Activated naive CD4-positive, alpha-beta T cell treated with anti-CD3 and anti-CD28 coated beads for 36 hours (primary cell): ENCODE results near the gene BTN2A1. TPM values are rescaled to one million over a fixed set of nuclear protein-coding genes. Genes with fewer than 3 reads are reported as not detected.

ENCODE experiments used
- CTCF ChIA-PET: fragments of 350-600 bp; sonication (Branson Sonifier 250); formaldehyde crosslinking; loops from one replicate; lab custom pipeline; 2021; ENCODE audit warnings: antibody characterized with exemption; lab: Charles Lee
- DNase-seq: peaks from one replicate; pipeline ENCODE4 v3.0.0-alpha.2; 2020
- H3K27ac Mint-ChIP-seq: one replicate; pipeline ENCODE4 v1.8.0; 2021; ENCODE audit warnings: mild to moderate bottlenecking, mixed read lengths
- H3K27me3 Mint-ChIP-seq: one replicate; pipeline ENCODE4 v1.8.0; 2021; ENCODE audit warnings: low read depth, mixed read lengths
- H3K36me3 Mint-ChIP-seq: one replicate; pipeline ENCODE4 v1.8.0; 2021; ENCODE audit warnings: low read depth, mixed read lengths
- H3K4me1 Mint-ChIP-seq: one replicate; pipeline ENCODE4 v1.8.0; 2021; ENCODE audit warnings: low read depth, mixed read lengths
- H3K4me3 Mint-ChIP-seq: one replicate; pipeline ENCODE4 v1.8.0; 2021; ENCODE audit warnings: mild to moderate bottlenecking, moderate library complexity, mixed read lengths
- H3K9me3 Mint-ChIP-seq: one replicate; pipeline ENCODE4 v1.8.0; 2021; ENCODE audit warnings: mixed read lengths
- intact Hi-C: fragments of 100-400 bp; cut with micrococcal nuclease; formaldehyde crosslinking; loops from one replicate; pipeline ENCODE4 v1.15.1; 2023
- total RNA-seq, 2 experiments: library from RNA; stranded (reverse); gene quantifications; one replicate each; pipeline ENCODE4 v1.2.3, GENCODE V29; 2021

BTN2A1 gene
- total RNA-seq, 2 experiments from 2014 or later: 16.0 TPM

DNA sequence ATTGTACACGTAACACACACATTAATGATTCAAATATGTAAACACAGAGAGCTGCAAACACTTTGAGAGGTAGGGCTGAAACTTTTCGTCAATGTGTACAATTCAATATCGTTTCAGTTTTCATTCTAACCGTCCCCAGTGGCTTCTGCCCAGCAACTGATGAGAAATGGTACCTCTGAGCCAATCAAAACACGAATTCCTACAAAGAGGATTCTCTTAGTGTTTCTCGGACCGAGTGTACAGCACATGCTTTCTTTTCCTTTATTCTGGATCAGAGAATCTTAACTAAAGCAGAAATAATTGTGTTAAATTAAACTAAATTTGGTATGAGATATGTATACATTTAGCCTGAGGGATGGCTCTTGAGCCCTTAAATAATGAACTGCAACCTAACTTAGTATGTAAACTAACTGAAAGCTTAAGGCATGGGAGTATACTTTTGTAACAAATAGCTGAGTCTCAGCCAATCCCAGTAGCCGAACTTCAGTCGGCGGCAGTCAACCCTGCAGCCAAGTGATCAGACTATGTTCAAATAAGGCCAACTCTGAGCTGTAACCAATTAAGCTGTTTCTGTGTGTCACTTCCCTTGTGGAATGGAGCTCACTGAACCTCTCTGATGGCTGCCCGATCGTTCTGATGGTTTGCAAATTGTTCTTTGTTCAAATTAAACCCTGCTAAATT lies 16.1 kb downstream of the BTN2A1 start:
- intact Hi-C loops: loop anchor here (1.0 to 10.0 kb wide), 10 partner anchors 17 to 299 kb away; partner anchors contain the start of genes BTN2A1, BTN3A1, BTN3A2 and BTN3A3
- DNase-seq: peak; percentile 90
- peak overlapping the region; percentile 100 for H3K27ac Mint-ChIP-seq
- peaks cover 28% of the 10 kb centered on the region for H3K36me3 Mint-ChIP-seq
- H3K4me1 Mint-ChIP-seq: peaks cover 40% of the 10 kb centered on the region
- H3K27me3 Mint-ChIP-seq: no peaks in the 10 kb centered on the region
- CTCF ChIA-PET: interaction anchor here (0.6 to 1.2 kb wide), 3 partner anchors 27 to 98 kb away, joined by 3 to 4 read pairs (median 3); no protein-coding TSS in a partner anchor
- peak overlapping the region; percentile 98 for H3K4me3 Mint-ChIP-seq
- H3K9me3 Mint-ChIP-seq: peaks cover 14% of the 10 kb centered on the region

DNA sequence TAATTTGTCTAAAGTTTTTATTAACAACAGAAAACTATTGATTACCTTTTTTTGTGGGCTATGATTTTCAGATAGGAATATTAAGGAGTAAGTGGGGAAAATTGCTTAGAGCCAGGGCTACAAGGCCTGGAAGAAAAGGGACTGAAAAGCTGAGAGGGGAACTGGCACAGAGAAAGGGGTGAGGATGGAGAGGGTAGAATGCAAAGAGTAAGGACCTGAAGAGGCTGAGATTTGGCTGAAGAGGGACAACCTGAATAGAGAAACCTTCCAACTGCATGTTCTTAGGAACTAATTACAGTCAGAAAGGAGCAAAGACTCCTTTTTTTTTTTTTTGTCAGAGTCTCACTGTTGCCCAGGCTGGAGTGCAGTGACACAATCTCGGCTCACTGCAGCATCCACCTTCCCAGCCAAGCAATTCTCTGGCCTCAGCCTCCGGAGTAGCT lies 16.7 kb downstream of the BTN2A1 start:
- CTCF ChIA-PET: interaction anchor here (0.9 to 1.2 kb wide), 2 partner anchors 27 to 63 kb away, joined by 3 read pairs; no protein-coding TSS in a partner anchor
- Mint-ChIP-seq H3K4me3 (peak overlapping the region; percentile 98), H3K9me3 (peaks cover 14% of the 10 kb centered on the region), H3K4me1 (peaks cover 40% of the 10 kb centered on the region), H3K27me3 (no peaks in the 10 kb centered on the region), H3K36me3 (peaks cover 27% of the 10 kb centered on the region), H3K27ac (peak overlapping the region; percentile 100)
- no peak for DNase-seq
- intact Hi-C loops: loop anchor here (1.0 to 10.0 kb wide), 7 partner anchors 47 to 300 kb away; partner anchors contain the start of gene BTN3A1

DNA sequence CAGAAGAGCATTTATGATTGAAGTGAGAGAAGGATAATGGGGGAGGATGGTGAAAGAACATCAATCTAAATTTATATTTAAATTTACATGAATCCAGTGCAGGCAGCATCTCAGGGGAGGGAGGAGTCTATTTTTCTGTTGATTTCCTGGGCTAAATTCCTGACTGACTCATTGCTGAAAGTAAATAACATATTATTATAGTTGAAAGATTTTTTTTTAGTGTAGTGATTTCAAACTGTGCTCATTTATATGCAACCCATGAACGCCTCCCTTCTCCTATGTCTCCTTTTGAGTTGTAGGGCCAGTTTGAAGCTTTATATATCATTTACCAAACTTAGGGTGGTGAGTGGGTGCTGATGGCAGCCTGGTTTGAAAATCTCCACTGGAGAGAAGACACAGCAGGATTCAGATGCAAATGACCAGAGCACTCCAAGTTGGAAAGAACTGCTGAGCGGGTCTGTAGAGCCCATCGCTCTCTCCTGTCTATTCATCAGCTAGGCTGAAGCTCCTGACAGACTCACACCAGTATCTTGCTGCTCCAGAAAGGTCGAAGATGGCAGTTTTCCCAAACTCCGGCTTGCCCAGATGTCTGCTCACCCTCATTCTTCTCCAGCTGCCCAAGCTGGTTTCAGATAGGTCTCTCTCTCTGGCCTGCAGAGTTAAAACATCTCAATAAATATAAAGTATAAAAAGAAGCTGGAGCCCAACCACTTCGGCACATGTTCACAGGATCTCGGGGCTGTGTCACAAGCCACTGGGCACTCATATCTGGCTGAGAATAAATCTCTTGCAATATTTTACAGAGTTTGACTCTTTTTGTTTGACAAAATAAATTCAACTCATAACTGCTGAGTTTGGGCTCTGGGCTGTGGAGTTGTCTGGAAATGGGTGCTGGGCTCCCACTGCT lies 18.3 kb downstream of the BTN2A1 start:
- Mint-ChIP-seq H3K36me3 (peaks cover 27% of the 10 kb centered on the region), H3K4me1 (peaks cover 40% of the 10 kb centered on the region), H3K27ac (peak overlapping the region; percentile 100), H3K27me3 (no peaks in the 10 kb centered on the region), H3K9me3 (peaks cover 14% of the 10 kb centered on the region), H3K4me3 (no peak overlapping the region)
- DNase-seq: no peak
- intact Hi-C loops: loop anchor here (2.0 to 10.0 kb wide), 2 partner anchors 73 to 301 kb away; partner anchors contain the start of gene BTN3A1
- CTCF ChIA-PET: interaction anchor here (1.1 kb wide), 1 partner anchor 26 kb away, joined by 4 read pairs; no protein-coding TSS in a partner anchor

DNA sequence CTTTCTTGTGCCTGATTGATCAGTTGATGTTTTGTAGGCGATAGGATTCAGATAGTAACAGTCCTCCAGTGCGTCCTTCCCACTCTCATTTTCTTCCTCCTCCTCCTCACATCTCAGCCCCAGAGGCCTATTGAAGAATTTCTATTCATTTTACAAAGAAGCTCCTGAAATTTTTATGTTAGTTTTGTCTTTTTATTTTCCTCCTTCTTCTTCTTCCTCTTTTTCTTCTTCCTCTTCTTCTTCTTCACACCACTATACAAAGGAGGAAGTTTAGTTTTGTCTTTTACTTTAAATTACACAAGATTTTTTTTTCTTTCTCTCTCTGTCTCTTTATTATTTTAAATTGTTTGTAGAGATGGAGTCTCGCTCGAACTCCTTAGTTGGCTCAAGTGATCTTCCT lies 19.1 kb downstream of the BTN2A1 start:
- Mint-ChIP-seq H3K9me3 (peaks cover 8% of the 10 kb centered on the region), H3K36me3 (peaks cover 21% of the 10 kb centered on the region), H3K27ac (peak overlapping the region; percentile 100), H3K27me3 (no peaks in the 10 kb centered on the region), H3K4me3 (no peak overlapping the region), H3K4me1 (peaks cover 40% of the 10 kb centered on the region)
- intact Hi-C loops: loop anchor here (10.0 kb wide), 1 partner anchor 302 kb away; no protein-coding TSS in a partner anchor
- DNase-seq: no peak
- CTCF ChIA-PET: interaction anchor here (0.7 kb wide), 1 partner anchor 136 kb away, joined by 3 read pairs; no protein-coding TSS in a partner anchor

DNA sequence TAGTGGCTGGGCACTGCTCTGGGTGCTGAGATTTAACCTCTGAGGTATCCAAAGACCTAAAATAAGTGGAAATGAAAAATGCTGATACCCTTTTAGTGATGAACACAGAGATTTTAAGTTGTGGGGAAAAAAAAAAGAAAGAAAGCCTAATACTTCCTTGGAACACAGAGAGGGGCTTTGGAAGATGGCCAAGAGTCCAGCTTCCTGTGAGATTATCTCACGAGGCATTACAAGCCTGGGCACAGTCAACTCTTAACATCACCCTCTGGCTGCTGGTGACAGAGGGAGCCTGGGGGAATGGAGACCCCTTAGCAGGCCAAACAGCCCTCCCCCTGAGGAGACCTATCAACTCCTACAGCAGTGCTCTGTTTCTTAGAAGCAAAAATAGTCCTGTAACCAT lies 19.7 kb downstream of the BTN2A1 start:
- Mint-ChIP-seq H3K4me1 (peaks cover 39% of the 10 kb centered on the region), H3K36me3 (peaks cover 19% of the 10 kb centered on the region), H3K9me3 (peaks cover 4% of the 10 kb centered on the region), H3K4me3 (no peak overlapping the region), H3K27ac (no peak overlapping the region), H3K27me3 (no peaks in the 10 kb centered on the region)
- DNase-seq: no peak
- intact Hi-C loops: loop anchor here (10.0 kb wide), 1 partner anchor 303 kb away; no protein-coding TSS in a partner anchor
- CTCF ChIA-PET: interaction anchor here (0.7 kb wide), 1 partner anchor 137 kb away, joined by 3 read pairs; no protein-coding TSS in a partner anchor

DNA sequence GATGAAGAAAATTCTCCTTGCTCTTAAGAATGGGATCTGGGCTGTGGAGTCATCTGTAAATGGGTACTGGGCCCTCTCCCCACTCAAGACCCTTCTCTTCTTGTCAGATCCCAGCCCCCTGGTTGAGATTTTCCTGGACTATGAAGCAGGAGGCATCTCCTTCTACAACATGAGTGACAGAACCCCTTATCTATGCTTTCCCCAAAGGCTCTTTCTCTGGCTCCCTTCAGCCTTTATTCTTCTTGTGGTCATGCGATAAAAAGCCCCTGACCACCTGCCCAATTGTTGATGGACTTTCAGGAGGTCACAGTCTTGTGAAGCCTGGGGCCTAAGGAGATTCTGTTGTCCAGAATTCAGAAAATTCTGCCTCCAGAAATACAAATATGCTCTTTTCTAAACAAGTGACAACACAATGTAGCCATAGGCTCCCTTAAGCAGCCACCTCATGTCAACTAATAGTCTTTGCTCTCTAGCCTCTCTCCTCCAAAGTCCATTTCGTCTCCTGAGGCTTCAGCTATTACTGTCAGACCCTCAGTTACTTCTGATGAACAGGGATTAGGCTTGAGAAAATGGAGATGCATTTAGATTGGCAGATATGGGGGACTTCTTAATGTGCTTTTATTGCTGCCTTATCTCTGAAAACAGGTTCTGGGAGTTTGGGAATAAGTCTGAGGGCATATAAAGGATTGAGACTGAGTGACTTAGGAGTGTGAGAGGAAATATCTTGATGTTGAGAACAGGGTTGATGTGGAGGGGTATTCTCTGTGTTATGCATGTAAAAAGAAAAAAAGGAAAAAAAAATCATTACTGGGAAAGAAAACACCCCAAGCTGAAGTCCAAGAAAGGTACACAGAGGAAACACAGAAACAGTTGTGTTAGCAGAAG lies 20.6 kb downstream of the BTN2A1 start:
- no peak for DNase-seq
- CTCF ChIA-PET: no interaction called here
- Mint-ChIP-seq H3K4me3 (no peak overlapping the region), H3K4me1 (peaks cover 30% of the 10 kb centered on the region), H3K27ac (no peak overlapping the region), H3K9me3 (no peaks in the 10 kb centered on the region), H3K27me3 (no peaks in the 10 kb centered on the region), H3K36me3 (peaks cover 14% of the 10 kb centered on the region)
- intact Hi-C loops: loop anchor here (10.0 kb wide), 1 partner anchor 304 kb away; no protein-coding TSS in a partner anchor

DNA sequence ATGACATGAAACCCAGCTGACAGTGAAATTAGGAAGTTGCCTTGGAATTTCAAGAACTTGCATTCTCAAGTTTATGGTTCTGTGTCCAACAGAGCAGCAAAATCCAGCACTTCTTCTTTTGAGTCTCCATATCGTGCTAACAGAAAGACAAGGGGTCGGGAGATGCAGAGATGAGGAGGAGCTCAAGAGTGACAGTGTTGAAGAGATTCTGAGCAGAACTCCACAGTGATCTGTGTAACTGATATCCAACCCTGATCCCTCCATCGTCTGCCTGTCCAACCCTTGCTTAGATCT lies 21.2 kb downstream of the BTN2A1 start:
- H3K9me3 Mint-ChIP-seq: no peaks in the 10 kb centered on the region
- H3K36me3 Mint-ChIP-seq: peaks cover 11% of the 10 kb centered on the region
- no peaks in the 10 kb centered on the region for H3K27me3 Mint-ChIP-seq
- DNase-seq: no peak
- H3K27ac Mint-ChIP-seq: no peak overlapping the region
- CTCF ChIA-PET: no interaction called here
- no peak overlapping the region for H3K4me3 Mint-ChIP-seq
- H3K4me1 Mint-ChIP-seq: peaks cover 27% of the 10 kb centered on the region
- intact Hi-C loops: loop anchor here (10.0 kb wide), 1 partner anchor 304 kb away; no protein-coding TSS in a partner anchor

DNA sequence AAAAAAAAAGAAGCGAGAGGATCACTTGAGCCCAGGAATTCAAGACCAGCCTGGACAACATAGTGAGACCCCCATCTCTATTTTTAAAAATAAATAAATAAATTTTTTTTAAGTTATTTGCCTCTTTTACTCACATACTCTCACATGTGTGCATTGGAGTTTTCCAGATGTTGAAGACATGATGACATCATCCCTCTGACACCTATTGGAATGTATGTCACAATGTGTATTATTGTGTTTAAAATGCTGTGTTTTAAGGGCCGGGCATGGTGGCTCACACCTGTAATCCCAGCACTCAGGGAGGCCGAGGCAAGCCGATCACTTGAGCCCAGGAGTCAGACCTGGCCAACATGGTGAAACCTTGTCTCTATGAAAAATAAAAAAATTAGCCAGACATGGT lies 24.6 kb downstream of the BTN2A1 start:
- H3K4me1 Mint-ChIP-seq: peaks cover 4% of the 10 kb centered on the region
- no peak overlapping the region for H3K27ac Mint-ChIP-seq
- no peak overlapping the region for H3K4me3 Mint-ChIP-seq
- H3K36me3 Mint-ChIP-seq: no peaks in the 10 kb centered on the region
- no peaks in the 10 kb centered on the region for H3K27me3 Mint-ChIP-seq
- peaks cover 3% of the 10 kb centered on the region for H3K9me3 Mint-ChIP-seq
- CTCF ChIA-PET: no interaction called here
- no peak for DNase-seq
- intact Hi-C loops: no loop called here

DNA sequence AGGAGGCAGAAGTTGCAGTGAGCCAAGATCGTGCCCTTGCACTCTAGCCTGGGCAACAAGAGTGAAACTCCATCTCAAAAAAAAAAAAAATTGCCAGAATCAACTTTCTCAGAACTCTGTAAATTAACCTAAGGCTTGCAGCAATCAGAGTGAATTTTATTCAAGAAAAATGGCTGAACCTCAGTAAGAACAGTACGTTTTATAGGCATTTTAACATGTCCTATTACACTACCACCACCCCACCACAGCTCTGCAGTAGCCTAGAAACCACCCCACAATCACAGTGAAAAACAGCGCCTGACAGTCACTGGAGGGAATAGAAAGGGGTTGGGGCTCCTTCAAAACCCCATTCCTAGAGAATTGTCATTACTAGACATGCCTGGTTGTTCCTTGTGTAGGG lies 26.0 kb downstream of the BTN2A1 start:
- DNase-seq: no peak
- Mint-ChIP-seq H3K36me3 (peaks cover 5% of the 10 kb centered on the region), H3K27me3 (no peaks in the 10 kb centered on the region), H3K27ac (no peak overlapping the region), H3K9me3 (peaks cover 12% of the 10 kb centered on the region), H3K4me1 (no peaks in the 10 kb centered on the region), H3K4me3 (no peak overlapping the region)
- CTCF ChIA-PET: no interaction called here
- intact Hi-C loops: no loop called here

DNA sequence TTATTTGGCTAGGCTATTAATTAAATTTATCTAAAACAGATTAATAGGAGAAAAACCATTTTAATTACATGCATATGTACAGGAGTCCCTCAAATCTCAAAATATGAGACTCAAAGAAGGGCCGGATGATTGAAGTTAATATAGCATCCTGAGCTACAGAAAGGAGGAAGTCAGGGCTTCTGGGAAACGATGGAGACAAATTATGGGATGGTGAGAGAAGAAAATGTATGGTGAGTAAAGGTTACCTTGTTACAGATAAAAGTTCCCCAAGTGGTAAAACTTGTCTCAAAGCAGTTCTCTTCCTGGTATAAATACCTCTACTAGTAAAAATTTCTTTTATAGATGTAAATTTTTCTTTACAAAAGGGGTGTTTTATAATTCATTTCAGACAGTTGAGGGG lies 26.4 kb downstream of the BTN2A1 start:
- Mint-ChIP-seq H3K4me3 (no peak overlapping the region), H3K36me3 (peaks cover 5% of the 10 kb centered on the region), H3K27me3 (no peaks in the 10 kb centered on the region), H3K27ac (no peak overlapping the region), H3K9me3 (peaks cover 12% of the 10 kb centered on the region), H3K4me1 (no peaks in the 10 kb centered on the region)
- no peak for DNase-seq
- intact Hi-C loops: no loop called here
- CTCF ChIA-PET: no interaction called here

DNA sequence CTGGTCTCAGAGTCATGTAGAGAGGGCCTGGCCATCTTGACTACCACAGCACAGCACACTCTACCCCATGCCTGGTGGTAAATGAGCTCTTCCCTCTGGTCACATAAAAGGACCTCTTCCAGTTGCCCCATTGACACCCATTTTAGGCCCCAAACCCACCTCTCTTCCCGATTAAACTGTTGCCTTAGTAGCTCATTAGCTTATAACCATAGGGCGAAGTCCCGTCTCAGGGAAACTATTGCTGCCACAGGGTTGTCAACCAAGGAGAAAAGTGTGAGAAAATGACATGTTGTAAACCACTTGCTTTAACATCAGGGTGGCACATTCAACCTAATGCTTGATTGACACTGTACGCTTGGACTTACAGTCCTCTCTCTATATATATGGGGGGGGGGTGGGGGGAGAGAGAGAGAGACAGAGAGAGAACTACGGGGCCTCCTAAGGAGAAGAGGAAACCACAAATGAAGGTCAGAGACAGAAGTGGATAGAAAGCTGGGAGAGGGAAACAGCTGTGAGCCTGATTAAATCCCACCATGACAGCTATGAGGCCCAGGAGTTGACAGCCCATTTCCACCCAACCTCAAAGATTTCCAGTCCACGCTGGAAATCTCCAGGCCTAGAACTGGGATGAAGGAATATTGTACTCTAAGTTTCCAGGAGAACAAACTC lies 27.5 kb downstream of the BTN2A1 start:
- H3K36me3 Mint-ChIP-seq: peaks cover 5% of the 10 kb centered on the region
- intact Hi-C loops: no loop called here
- H3K4me1 Mint-ChIP-seq: no peaks in the 10 kb centered on the region
- H3K9me3 Mint-ChIP-seq: peaks cover 12% of the 10 kb centered on the region
- no peak overlapping the region for H3K4me3 Mint-ChIP-seq
- DNase-seq: no peak
- H3K27ac Mint-ChIP-seq: no peak overlapping the region
- CTCF ChIA-PET: interaction anchor here (1.0 kb wide), 1 partner anchor 9 kb away, joined by 3 read pairs; no protein-coding TSS in a partner anchor
- H3K27me3 Mint-ChIP-seq: no peaks in the 10 kb centered on the region
